Testis (tissue), 2 donors: ENCODE data around the gene MPDU1.

ENCODE experiments used
- POLR2A ChIP-seq: fragments of 450-650 bp; IDR thresholded peaks from one replicate; pipeline ENCODE4 v1.6.1; 2017; ENCODE audit warnings: antibody characterized with exemption, mild to moderate bottlenecking, moderate library complexity
- TF ChIP-seq, protein P1 (sequence below), 3 experiments: fragments of 450-650 bp in 2 of 3; fragments of 200-600 bp in 1 of 3; sonication (generic) in 1 of 3; IDR thresholded peaks; one replicate each; pipeline ENCODE4 v1.5.1; 2016 to 2019; ENCODE audit warnings: antibody characterized with exemption in 3 of 3, mild to moderate bottlenecking in 2 of 3, moderate library complexity in 1 of 3

DNA sequence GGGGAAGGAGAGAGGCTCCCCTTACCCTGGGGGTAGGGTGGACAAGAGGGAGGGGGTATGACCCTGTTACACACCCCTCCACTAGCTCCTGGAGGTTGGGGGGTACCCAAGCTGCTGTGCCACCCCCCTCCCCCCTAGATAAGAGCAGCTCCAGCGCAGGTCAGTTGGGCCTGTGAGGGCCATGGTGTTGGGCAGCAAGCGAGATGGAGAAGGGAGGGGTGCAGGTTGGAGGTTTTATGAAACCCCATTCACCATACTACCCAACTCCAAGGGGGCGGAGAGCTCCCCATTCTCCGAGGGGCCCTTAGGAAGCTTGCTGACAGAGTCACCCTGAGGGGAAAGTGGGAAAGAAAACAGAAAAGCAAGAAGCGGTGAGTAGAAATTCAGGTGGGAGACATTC lies 7.9 kb downstream of the MPDU1 start:
- TF ChIP-seq, protein P1, sequence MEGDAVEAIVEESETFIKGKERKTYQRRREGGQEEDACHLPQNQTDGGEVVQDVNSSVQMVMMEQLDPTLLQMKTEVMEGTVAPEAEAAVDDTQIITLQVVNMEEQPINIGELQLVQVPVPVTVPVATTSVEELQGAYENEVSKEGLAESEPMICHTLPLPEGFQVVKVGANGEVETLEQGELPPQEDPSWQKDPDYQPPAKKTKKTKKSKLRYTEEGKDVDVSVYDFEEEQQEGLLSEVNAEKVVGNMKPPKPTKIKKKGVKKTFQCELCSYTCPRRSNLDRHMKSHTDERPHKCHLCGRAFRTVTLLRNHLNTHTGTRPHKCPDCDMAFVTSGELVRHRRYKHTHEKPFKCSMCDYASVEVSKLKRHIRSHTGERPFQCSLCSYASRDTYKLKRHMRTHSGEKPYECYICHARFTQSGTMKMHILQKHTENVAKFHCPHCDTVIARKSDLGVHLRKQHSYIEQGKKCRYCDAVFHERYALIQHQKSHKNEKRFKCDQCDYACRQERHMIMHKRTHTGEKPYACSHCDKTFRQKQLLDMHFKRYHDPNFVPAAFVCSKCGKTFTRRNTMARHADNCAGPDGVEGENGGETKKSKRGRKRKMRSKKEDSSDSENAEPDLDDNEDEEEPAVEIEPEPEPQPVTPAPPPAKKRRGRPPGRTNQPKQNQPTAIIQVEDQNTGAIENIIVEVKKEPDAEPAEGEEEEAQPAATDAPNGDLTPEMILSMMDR (IDR thresholded peaks at IDR 0.05), result no peak
- TF ChIP-seq POLR2A, result no peak
